Measurements from ENCODE around the gene SHMT1. TPM values are rescaled to one million over a fixed set of nuclear protein-coding genes. Genes with fewer than 3 reads are reported as not detected.
A peak's percentile ranks its signal among the peaks of the same experiment; 100 is the strongest.
"Not testable (repeated sequence)": the region's sequence is repeated elsewhere in the genome, so short reads cannot be mapped to it uniquely, and the experiment has no call there.

SHMT1 gene
- total RNA-seq, 1 experiment from 2014 or later = 17.7 TPM

- no peaks in the 10 kb centered on the region for H3K9me3 ChIP-seq
- H3K4me3 ChIP-seq = no peak overlapping the region
- no peaks in the 10 kb centered on the region for H3K27me3 ChIP-seq
- no peaks in the 10 kb centered on the region for H3K36me3 ChIP-seq
- DNase-seq = no peak
Observed at GRCh38 chr17:18381158-18381952, 18.0 kb upstream of the SHMT1 start.

- Histone ChIP-seq H3K27me3 (no peaks in the 10 kb centered on the region), H3K36me3 (no peaks in the 10 kb centered on the region), H3K9me3 (no peaks in the 10 kb centered on the region), H3K4me3 (no peak overlapping the region)
- no peak for DNase-seq
Observed at GRCh38 chr17:18380471-18381157, 17.3 kb upstream of the SHMT1 start.

- no peaks in the 10 kb centered on the region for H3K36me3 ChIP-seq
- no peak for DNase-seq
- no peaks in the 10 kb centered on the region for H3K9me3 ChIP-seq
- no peak overlapping the region for H3K4me3 ChIP-seq
- no peaks in the 10 kb centered on the region for H3K27me3 ChIP-seq
Observed at GRCh38 chr17:18379246-18380146, 16.1 kb upstream of the SHMT1 start.

DNA sequence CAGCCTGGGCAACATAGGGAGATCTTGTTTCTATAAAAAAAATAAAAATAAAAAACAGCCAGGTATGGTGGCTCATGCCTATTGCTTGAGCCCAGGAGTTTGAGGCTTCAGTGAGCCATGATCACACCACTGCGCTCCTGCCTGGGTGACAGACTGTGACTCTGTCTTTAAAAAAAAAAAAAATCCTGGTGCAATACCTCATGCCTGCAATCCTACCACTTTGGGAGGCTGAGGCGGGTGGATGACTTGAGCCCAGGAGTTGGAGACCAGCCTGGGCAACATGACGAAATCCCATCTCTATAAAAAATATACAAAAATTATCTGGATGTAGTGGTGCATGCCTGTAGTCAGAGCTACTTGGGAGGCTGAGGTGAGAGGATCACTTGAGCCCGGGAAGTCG is 15.3 kb upstream of the SHMT1 start:
- DNase-seq, H3K36me3 ChIP-seq, H3K9me3 ChIP-seq, H3K27me3 ChIP-seq, H3K4me3 ChIP-seq: not testable (repeated sequence)

- DNase-seq = no peak
- no peaks in the 10 kb centered on the region for H3K9me3 ChIP-seq
- H3K4me3 ChIP-seq = no peak overlapping the region
- no peaks in the 10 kb centered on the region for H3K27me3 ChIP-seq
- H3K36me3 ChIP-seq = no peaks in the 10 kb centered on the region
Observed at GRCh38 chr17:18378205-18378505, 14.8 kb upstream of the SHMT1 start.

GRCh38 chr17:18377437-18378204 is 14.3 kb upstream of the SHMT1 start, which contains the start of gene EVPLL:
TSS of gene EVPLL (plus strand) at chr17:18377778. CDS start at chr17:18380938, 3,160 bp downstream.
- Histone ChIP-seq H3K27me3 (no peaks in the 10 kb centered on the region), H3K36me3 (no peaks in the 10 kb centered on the region), H3K4me3 (no peak within 1 kb of the TSS), H3K9me3 (no peaks in the 10 kb centered on the region)
- no peak for DNase-seq

DNA sequence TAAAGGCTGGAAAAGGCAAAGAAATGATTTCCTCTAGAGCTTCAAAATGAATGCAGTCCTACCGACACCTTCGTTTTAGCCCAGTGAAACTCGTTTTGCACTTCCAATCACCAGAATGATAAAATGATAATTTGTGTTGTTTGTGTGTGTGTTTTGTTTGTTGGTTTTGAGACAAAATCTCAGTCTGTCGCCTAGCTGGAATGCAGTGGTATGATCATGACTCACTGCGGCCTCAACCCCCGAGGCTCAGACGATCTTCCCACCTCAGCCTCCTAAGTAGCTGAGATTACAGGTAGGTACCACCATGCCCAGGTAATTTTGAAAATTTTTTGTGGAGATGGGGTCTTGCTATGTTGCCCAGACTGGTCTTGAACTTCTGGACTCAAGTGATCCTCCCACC is 10.9 kb upstream of the SHMT1 start:
- H3K4me3 ChIP-seq = no peak overlapping the region
- no peaks in the 10 kb centered on the region for H3K9me3 ChIP-seq
- no peaks in the 10 kb centered on the region for H3K27me3 ChIP-seq
- DNase-seq = no peak
- H3K36me3 ChIP-seq = no peaks in the 10 kb centered on the region

DNA sequence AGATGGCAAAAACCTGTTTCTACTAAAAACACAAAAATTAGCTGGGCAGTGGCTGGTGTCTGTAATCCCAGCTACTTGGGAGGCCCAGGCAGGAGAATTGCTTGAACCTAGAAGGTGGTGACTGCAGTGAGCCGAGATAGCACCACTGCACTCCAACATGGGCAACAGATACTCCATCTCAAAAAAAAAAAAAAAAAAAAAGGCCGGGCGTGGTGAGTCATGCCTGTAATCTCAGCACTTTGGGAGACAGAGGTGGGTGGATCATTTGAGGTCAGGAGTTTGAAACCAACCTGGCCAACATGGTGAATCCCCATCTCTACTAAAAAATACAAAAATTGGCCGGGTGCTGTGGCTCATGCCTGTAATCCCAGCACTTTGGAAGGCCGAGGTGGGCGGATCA is 9.8 kb upstream of the SHMT1 start:
- not testable (repeated sequence) for H3K4me3 ChIP-seq, H3K36me3 ChIP-seq, H3K27me3 ChIP-seq, H3K9me3 ChIP-seq, DNase-seq

DNA sequence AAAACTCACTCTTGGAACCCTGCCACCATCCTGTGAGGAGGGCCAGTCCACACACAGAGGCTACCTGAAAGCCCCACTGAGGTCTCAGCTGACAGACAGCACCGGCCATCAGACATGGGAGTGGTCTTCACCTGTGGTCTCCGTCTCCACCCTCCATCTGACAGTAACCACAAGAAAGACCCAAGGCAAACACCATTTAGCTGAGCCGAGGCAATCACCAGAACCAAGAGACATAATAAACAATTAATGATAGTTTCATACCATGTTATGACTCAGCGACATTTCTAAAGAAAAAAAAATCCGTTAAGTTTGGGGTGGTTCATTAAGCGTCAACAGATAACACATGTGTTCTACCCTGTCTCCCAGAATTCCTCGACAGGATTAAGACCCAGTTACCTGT is 8.1 kb upstream of the SHMT1 start:
- no peak overlapping the region for H3K4me3 ChIP-seq
- H3K36me3 ChIP-seq = no peaks in the 10 kb centered on the region
- H3K27me3 ChIP-seq = no peaks in the 10 kb centered on the region
- no peak for DNase-seq
- H3K9me3 ChIP-seq = no peaks in the 10 kb centered on the region

DNA sequence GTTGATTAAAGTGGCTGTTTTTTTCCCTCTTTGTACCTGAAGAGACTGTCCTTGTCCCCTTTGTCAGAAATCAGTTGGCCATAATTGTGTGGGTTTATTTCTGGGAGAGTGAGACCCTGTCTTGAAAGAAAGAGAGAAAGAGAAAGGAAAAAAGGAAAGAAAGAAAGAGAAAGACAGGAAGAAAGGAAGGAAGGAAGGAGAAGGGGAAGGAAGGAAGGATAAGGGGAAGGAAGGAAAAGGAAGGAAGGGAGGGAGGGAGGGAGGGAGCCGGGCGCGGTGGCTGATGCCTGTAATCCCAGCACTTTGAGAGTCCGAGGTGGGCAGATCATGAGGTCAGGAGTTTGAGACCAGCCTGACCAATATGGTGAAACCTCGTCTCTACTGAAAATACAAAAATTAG is 7.4 kb upstream of the SHMT1 start:
- no peak for DNase-seq
- H3K4me3 ChIP-seq = no peak overlapping the region

DNA sequence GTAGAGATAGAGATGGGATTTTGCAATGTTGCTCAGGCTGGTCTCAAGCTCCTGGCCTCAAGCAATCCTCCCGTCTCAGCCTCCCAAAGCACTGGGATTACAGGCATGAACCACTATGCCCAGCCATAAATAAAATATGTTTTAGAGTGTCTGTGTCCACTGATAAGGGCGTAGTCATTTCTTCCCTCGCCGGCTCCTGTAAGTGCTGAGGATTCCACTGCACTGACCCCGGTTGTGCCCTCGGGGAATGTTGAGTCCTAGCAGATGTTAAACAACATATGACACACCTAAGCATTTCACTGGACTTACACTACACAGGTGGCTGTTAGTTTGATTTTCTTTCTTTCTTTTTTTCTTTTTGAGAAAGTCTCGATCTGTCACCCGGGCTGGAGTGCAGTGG is 5.6 kb upstream of the SHMT1 start:
- H3K9me3 ChIP-seq = no peaks in the 10 kb centered on the region
- H3K27me3 ChIP-seq = no peaks in the 10 kb centered on the region
- H3K36me3 ChIP-seq = no peaks in the 10 kb centered on the region
- no peak overlapping the region for H3K4me3 ChIP-seq
- DNase-seq = no peak

More for the DNA sequence above, 7.4 kb upstream of the SHMT1 start:
- Histone ChIP-seq H3K36me3 (no peaks in the 10 kb centered on the region), H3K9me3 (no peaks in the 10 kb centered on the region), H3K27me3 (no peaks in the 10 kb centered on the region)

DNA sequence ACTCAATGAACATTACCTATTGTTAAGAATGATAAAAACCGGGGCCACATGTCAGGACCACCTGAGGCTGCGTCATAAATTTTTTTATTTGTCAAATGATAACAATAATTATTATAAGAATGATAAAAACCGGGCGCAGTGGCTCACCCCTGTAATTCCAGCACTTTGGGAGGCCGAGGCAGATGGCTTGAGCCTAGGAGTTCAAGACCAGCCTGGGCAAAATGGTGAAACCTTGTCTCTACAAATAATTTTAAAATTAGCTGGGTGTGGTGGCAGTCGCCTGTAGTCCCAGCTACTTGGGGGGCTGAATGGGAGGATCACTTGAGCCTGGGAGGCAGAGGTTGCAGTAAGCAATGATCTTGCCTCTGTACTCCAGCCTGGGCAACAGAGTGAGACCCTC is 816 bp upstream of the SHMT1 start:
- Histone ChIP-seq H3K27me3 (no peaks in the 10 kb centered on the region), H3K36me3 (no peaks in the 10 kb centered on the region), H3K4me3 (no peak overlapping the region; the same call in 1 of the 2 replicates), H3K9me3 (no peaks in the 10 kb centered on the region)
- no peak for DNase-seq

GRCh38 chr17:18362698-18363100 is 651 bp downstream of the SHMT1 start:
- peak; percentile 36 for DNase-seq
- Histone ChIP-seq H3K4me3 (peak overlapping the region; percentile 71), H3K36me3 (no peaks in the 10 kb centered on the region), H3K27me3 (no peaks in the 10 kb centered on the region), H3K9me3 (no peaks in the 10 kb centered on the region)

- no peaks in the 10 kb centered on the region for H3K9me3 ChIP-seq
- no peak for DNase-seq
- H3K4me3 ChIP-seq = peak overlapping the region; percentile 71
- H3K27me3 ChIP-seq = no peaks in the 10 kb centered on the region
- no peaks in the 10 kb centered on the region for H3K36me3 ChIP-seq
Observed at GRCh38 chr17:18361837-18362697, 1.3 kb downstream of the SHMT1 start.

GRCh38 chr17:18360518-18360917 is 2.8 kb downstream of the SHMT1 start:
- no peaks in the 10 kb centered on the region for H3K27me3 ChIP-seq
- H3K9me3 ChIP-seq = no peaks in the 10 kb centered on the region
- no peaks in the 10 kb centered on the region for H3K36me3 ChIP-seq
- DNase-seq = no peak
- no peak overlapping the region for H3K4me3 ChIP-seq

- no peak for DNase-seq
- no peaks in the 10 kb centered on the region for H3K9me3 ChIP-seq
- no peaks in the 10 kb centered on the region for H3K36me3 ChIP-seq
- no peak overlapping the region for H3K4me3 ChIP-seq
- no peaks in the 10 kb centered on the region for H3K27me3 ChIP-seq
Observed at GRCh38 chr17:18356624-18357023, 6.7 kb downstream of the SHMT1 start.
